ENCODE results near the gene BRMS1.
A peak's percentile ranks its signal among the peaks of the same experiment; 100 is the strongest.

Gene BRMS1

DNA sequence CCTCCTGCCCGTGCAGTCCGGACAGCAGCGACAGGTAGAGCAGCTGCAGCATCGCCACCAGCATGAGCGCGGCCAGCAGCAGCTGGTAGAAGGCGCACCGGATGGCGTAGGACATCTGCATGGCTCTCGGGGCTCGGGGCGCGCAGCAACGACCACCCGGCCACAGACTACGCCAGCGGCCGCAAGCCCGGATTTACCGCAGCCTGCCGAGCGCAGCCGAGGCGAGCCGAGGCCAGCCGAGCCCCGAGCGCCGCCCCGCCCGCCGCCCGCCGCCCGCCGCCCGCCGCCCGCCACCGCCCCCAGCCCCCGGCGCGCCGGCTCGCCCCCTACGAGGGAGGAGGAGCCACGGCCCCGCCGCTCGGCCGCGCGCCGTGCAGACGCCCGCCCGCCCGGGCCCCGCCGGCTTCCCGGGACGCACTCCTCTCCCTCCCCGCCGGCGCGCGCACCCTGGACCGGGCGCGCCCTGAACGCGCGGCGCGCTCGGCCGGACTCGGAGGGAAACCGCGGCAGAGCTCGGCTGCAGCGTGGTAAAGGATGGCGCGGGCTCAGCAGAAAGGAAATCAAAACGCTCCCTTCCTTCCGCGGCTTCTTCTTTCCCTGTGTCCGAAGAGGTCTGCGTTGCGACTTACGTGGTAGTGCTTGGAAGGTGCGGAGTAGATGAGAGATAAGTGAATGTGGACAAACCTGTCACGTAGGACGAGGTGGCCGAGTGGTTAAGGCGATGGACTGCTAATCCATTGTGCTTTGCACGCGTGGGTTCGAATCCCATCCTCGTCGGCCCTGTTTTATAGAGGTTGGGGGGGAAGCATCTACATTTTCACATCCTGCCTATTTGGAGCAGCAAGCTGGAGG, 2.7 kb upstream of the BRMS1 start, which contains the start of gene B4GAT1:
B4GAT1 (minus strand) TSS at position 205 of the 852 bp plus-strand sequence; CDS start at position 121, 84 bp downstream.
- Histone ChIP-seq H3K27me3 (replicated peaks; ENCODE audit: insufficient read depth, low read length) (peaks cover 7% of the 10 kb centered on the region), H3K9me3 (replicated peaks; ENCODE audit: insufficient read depth, low read length) (no peaks in the 10 kb centered on the region), H3K9me2 (replicated peaks; ENCODE audit: insufficient read depth, low read length) (no peaks in the 10 kb centered on the region), H4K20me1 (ENCODE audit: insufficient read depth, low read length) (no peaks in the 10 kb centered on the region), H3F3A (ENCODE audit: insufficient read depth, low read length) (peaks cover 9% of the 10 kb centered on the region; the same call in 1 of the 2 replicates), H3K79me2 (ENCODE audit: low read length) (peaks cover 20% of the 10 kb centered on the region), H2AFZ (ENCODE audit: low read length) (peak within 1 kb of the TSS; percentile 96), H3K36me3 (replicated peaks; ENCODE audit: insufficient read depth, low read length) (no peaks in the 10 kb centered on the region), H3K9ac (ENCODE audit: low read length) (peak within 1 kb of the TSS; percentile 64; the same call in 1 of the 2 replicates), H3K4me2 (ENCODE audit: low read depth, low read length) (peak within 1 kb of the TSS; percentile 96), H3K4me1 (ENCODE audit: low read length) (peaks cover 12% of the 10 kb centered on the region), H3K27ac (ENCODE audit: low read length) (peak within 1 kb of the TSS; percentile 44; the same call in 1 of the 2 replicates), H3K4me3 (ENCODE audit: low read length) (peak within 1 kb of the TSS; percentile 81)
- DNase-seq = peak; percentile 79
- TF ChIP-seq, protein P1, sequence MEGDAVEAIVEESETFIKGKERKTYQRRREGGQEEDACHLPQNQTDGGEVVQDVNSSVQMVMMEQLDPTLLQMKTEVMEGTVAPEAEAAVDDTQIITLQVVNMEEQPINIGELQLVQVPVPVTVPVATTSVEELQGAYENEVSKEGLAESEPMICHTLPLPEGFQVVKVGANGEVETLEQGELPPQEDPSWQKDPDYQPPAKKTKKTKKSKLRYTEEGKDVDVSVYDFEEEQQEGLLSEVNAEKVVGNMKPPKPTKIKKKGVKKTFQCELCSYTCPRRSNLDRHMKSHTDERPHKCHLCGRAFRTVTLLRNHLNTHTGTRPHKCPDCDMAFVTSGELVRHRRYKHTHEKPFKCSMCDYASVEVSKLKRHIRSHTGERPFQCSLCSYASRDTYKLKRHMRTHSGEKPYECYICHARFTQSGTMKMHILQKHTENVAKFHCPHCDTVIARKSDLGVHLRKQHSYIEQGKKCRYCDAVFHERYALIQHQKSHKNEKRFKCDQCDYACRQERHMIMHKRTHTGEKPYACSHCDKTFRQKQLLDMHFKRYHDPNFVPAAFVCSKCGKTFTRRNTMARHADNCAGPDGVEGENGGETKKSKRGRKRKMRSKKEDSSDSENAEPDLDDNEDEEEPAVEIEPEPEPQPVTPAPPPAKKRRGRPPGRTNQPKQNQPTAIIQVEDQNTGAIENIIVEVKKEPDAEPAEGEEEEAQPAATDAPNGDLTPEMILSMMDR (IDR thresholded peaks at IDR 0.05; ENCODE audit: low read length) = no peak
- no peak for TF ChIP-seq EZH2phosphoT487 (IDR thresholded peaks at IDR 0.05; ENCODE audit: low read length)
- TF ChIP-seq EZH2 (optimal IDR thresholded peaks at IDR 0.05; ENCODE audit: low read depth, low read length) = no peak

DNA sequence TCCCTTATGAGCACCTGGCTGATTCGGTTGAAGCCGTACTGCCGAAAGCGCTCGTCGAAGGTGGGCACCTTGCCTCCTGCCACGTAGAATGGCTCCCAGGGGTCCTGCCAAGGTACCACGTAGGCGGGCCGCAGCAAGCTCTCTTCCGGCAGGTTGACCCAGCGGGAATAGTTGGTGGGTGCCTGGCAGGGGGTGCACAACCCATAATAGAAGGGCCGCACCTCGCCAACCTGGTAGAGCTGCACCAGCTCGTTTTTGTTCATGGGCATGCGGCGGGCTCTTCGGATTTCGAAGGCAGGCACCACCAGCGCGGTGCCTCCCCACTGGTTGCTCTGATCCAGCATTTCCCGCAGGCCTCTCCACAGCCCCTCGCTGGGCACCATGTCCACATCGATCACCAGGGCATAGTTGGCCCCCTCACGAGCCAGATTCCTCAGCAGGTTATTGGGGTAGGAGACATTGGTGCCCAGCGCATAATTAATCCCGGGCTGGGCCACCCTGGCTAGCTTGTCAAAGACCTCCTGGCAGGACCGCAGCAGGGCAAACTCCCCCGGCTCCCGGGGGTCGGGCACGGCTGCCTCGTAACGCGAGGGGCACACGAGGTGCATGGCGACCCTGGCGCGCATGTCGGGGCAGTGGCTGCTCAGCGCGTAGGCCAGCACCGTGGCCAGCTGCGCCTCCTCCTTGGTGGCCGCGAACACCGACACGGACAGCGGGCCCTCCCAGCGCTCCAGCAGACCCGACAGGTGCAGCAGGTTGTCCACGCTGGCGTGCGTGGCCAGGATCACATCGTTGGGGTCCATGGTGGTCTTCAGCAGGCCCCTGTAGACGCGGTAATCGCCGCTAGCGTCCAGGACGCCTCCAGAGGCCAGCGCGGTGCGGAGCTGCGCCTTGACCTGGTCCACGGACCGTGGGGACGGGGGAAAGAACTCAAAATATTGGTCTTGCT, 1.8 kb upstream of the BRMS1 start:
- Histone ChIP-seq H3F3A (ENCODE audit: insufficient read depth, low read length) (peaks cover 9% of the 10 kb centered on the region; the same call in 1 of the 2 replicates), H3K4me1 (ENCODE audit: low read length) (peaks cover 12% of the 10 kb centered on the region), H4K20me1 (ENCODE audit: insufficient read depth, low read length) (no peaks in the 10 kb centered on the region), H3K27me3 (replicated peaks; ENCODE audit: insufficient read depth, low read length) (peaks cover 7% of the 10 kb centered on the region), H3K4me3 (ENCODE audit: low read length) (peak overlapping the region; percentile 80), H3K9me2 (replicated peaks; ENCODE audit: insufficient read depth, low read length) (no peaks in the 10 kb centered on the region), H3K4me2 (ENCODE audit: low read depth, low read length) (peak overlapping the region; percentile 96), H3K9ac (ENCODE audit: low read length) (peak overlapping the region; percentile 64; the same call in 1 of the 2 replicates), H2AFZ (ENCODE audit: low read length) (peak overlapping the region; percentile 96), H3K27ac (ENCODE audit: low read length) (no peak overlapping the region), H3K9me3 (replicated peaks; ENCODE audit: insufficient read depth, low read length) (no peaks in the 10 kb centered on the region), H3K36me3 (replicated peaks; ENCODE audit: insufficient read depth, low read length) (no peaks in the 10 kb centered on the region), H3K79me2 (ENCODE audit: low read length) (peaks cover 20% of the 10 kb centered on the region)
- no peak for DNase-seq
- no peak for TF ChIP-seq EZH2phosphoT487 (IDR thresholded peaks at IDR 0.05; ENCODE audit: low read length)
- TF ChIP-seq EZH2 (optimal IDR thresholded peaks at IDR 0.05; ENCODE audit: low read depth, low read length) = no peak
- TF ChIP-seq, protein P1 (IDR thresholded peaks at IDR 0.05; ENCODE audit: low read length) = no peak

DNA sequence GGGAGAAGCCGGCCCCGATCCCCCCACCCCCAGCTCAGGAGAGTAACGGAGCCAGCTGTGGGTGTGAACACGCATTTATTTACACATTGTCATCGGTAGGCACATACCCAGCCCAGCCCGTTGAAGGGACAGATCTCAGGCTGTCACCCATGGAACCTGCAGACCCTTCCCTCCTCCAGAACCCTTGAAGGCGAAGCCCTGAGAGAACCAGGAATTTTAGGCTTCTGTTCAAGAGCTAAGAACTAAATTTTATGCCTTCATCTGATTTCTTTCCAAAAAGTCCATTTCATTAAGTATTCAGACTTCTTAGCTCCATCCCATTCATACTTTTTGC, 379 bp upstream of the BRMS1 start:
- peak overlapping the region; percentile 79 for H2AFZ ChIP-seq (ENCODE audit: low read length)
- H3K9me2 ChIP-seq (replicated peaks; ENCODE audit: insufficient read depth, low read length) = no peaks in the 10 kb centered on the region

More for the DNA sequence above, 379 bp upstream of the BRMS1 start:
- TF ChIP-seq, protein P1 (IDR thresholded peaks at IDR 0.05; ENCODE audit: low read length) = no peak
- no peak for TF ChIP-seq EZH2 (optimal IDR thresholded peaks at IDR 0.05; ENCODE audit: low read depth, low read length)
- TF ChIP-seq EZH2phosphoT487 (IDR thresholded peaks at IDR 0.05; ENCODE audit: low read length) = no peak
- Histone ChIP-seq H3K79me2 (ENCODE audit: low read length) (peaks cover 20% of the 10 kb centered on the region), H3K36me3 (replicated peaks; ENCODE audit: insufficient read depth, low read length) (no peaks in the 10 kb centered on the region), H3F3A (ENCODE audit: insufficient read depth, low read length) (peaks cover 9% of the 10 kb centered on the region; the same call in 1 of the 2 replicates), H3K27ac (ENCODE audit: low read length) (peak overlapping the region; percentile 35; the same call in 1 of the 2 replicates), H3K4me3 (ENCODE audit: low read length) (peak overlapping the region; percentile 97), H3K9ac (ENCODE audit: low read length) (peak overlapping the region; percentile 81; the same call in 1 of the 2 replicates), H3K9me3 (replicated peaks; ENCODE audit: insufficient read depth, low read length) (no peaks in the 10 kb centered on the region), H3K4me2 (ENCODE audit: low read depth, low read length) (peak overlapping the region; percentile 68), H3K27me3 (replicated peaks; ENCODE audit: insufficient read depth, low read length) (no peaks in the 10 kb centered on the region), H3K4me1 (ENCODE audit: low read length) (peaks cover 12% of the 10 kb centered on the region), H4K20me1 (ENCODE audit: insufficient read depth, low read length) (no peaks in the 10 kb centered on the region)
- no peak for DNase-seq

Measured in MM.1S (cell line).